K562 (cell line): ENCODE results near the gene PPARG. TPM values are rescaled to one million over a fixed set of nuclear protein-coding genes. Genes with fewer than 3 reads are reported as not detected.

Experiments used
- ATAC-seq: fragments of 200-7000 bp; cut with Tn5 transposase; 3 replicates; pipeline ENCODE4 v1.9.1; 2020; ENCODE audit warnings: moderate library complexity
- BruUV-seq: library from RNA; stranded (reverse); fragments of 400-500 nt; replicated peaks from 2 replicates; lab custom pipeline; 2021; lab: Mats Ljungman, UMichigan
- CTCF ChIA-PET: fragments of 300-600 bp; formaldehyde crosslinking; extraction: SDS; loops from one replicate; lab custom pipeline; 2021; ENCODE audit warnings: low intra/inter-chr PET ratio; lab: Yijun Ruan, JAX
- POLR2A ChIA-PET: fragments of 300-600, 350-650 bp; sonication (Branson Sonifier 250); formaldehyde crosslinking; extraction: SDS; loops from one replicate; lab custom pipeline; 2021; ENCODE audit warnings: antibody characterized with exemption, inconsistent platforms; lab: Yijun Ruan, JAX
- DNase-seq, 4 experiments: peaks; one replicate each; pipeline versions ENCODE4 v3.0.0 to v3.0.0-alpha.2; 2011 to 2018; ENCODE audit warnings: low spot score in 3 of 4, mixed read lengths in 3 of 4; ENCODE audit errors: extremely low read depth in 1 of 4
- FAIRE-seq: peaks from 2 replicates; lab custom pipeline; 2011; peaks lifted over from hg19 to GRCh38; lab: Jason Lieb, UNC
- H2AFZ ChIP-seq: 2 replicates; pipeline ENCODE4 v1.6.0; 2011; ENCODE audit warnings: low read depth, low read length, control low read depth, inconsistent platforms
- H3K27ac ChIP-seq: fragments of 200-600 bp; 3 replicates; pipeline ENCODE4 v1.8.0; 2011; ENCODE audit warnings: low read depth, mild to moderate bottlenecking, control low read depth, inconsistent platforms, low read length, moderate library complexity, mixed read lengths; ENCODE audit errors: extremely low read depth
- H3K27me3 ChIP-seq, 2 experiments: fragments of 300-600 bp in 1 of 2; 2 replicates in 1 of 2; 3 replicates in 1 of 2; pipeline versions ENCODE4 v1.6.0 to v1.8.0; 2011; ENCODE audit warnings: inconsistent platforms in 2 of 2, low read length in 2 of 2, mild to moderate bottlenecking in 1 of 2, mixed read lengths in 1 of 2, moderate library complexity in 1 of 2; ENCODE audit not compliant: control insufficient read depth in 2 of 2, insufficient read depth in 2 of 2
- H3K36me3 ChIP-seq: fragments of 300-600 bp; 3 replicates; pipeline ENCODE4 v1.8.0; 2011; ENCODE audit warnings: mild to moderate bottlenecking, low read length, inconsistent platforms; ENCODE audit not compliant: control insufficient read depth, insufficient read depth
- H3K4me1 ChIP-seq, 2 experiments: fragments of 200-600 bp in 1 of 2; replicated peaks in 1 of 2; 2 replicates in 1 of 2; 3 replicates in 1 of 2; pipeline versions ENCODE4 v1.5.1 to v1.8.0; 2011; ENCODE audit warnings: inconsistent platforms in 2 of 2, low read length in 2 of 2, mild to moderate bottlenecking in 1 of 2, mixed read lengths in 1 of 2, moderate library complexity in 1 of 2; ENCODE audit not compliant: control insufficient read depth in 2 of 2, insufficient read depth in 2 of 2
- H3K4me2 ChIP-seq: 2 replicates; pipeline ENCODE4 v1.6.1; 2011; ENCODE audit warnings: low read length, control low read depth, inconsistent platforms, mixed read lengths; ENCODE audit not compliant: insufficient read depth
- H3K4me3 ChIP-seq: fragments of 200-600 bp; sonication (generic), shearing (Covaris generic); 2 replicates; pipeline ENCODE4 v1.5.1; 2016; ENCODE audit warnings: control low read depth, inconsistent platforms
- H3K79me2 ChIP-seq: fragments of 200-600 bp; 3 replicates; pipeline ENCODE4 v1.8.0; 2011; ENCODE audit warnings: low read length, inconsistent platforms; ENCODE audit not compliant: control insufficient read depth, insufficient read depth
- H3K9ac ChIP-seq, 2 experiments: 2 replicates each; pipeline versions ENCODE4 v1.6.0 to v1.6.1; 2011; ENCODE audit warnings: low read depth in 2 of 2, low read length in 2 of 2, control low read depth in 1 of 2, inconsistent platforms in 1 of 2, mild to moderate bottlenecking in 1 of 2, mixed read lengths in 1 of 2; ENCODE audit not compliant: insufficient read depth in 1 of 2
- H3K9me1 ChIP-seq: one replicate; pipeline ENCODE4 v1.6.0; 2011; ENCODE audit warnings: inconsistent platforms, mild to moderate bottlenecking, low read length, moderate library complexity; ENCODE audit not compliant: control insufficient read depth, insufficient read depth
- H3K9me3 ChIP-seq: replicated peaks from 2 replicates; pipeline ENCODE4 v1.5.1; 2011; ENCODE audit warnings: low read depth, low read length, inconsistent platforms; ENCODE audit not compliant: control insufficient read depth, insufficient read depth
- H4K20me1 ChIP-seq: replicated peaks from 2 replicates; pipeline ENCODE4 v1.6.1; 2011; ENCODE audit warnings: low read length, inconsistent platforms, mixed read lengths; ENCODE audit not compliant: control insufficient read depth, insufficient read depth
- CREM ChIP-seq: IDR thresholded peaks from 2 replicates; pipeline ENCODE4 v1.6.1; 2014; ENCODE audit warnings: antibody characterized with exemption, low read depth
- RFX7 ChIP-seq: fragments of 250-450 bp; sonication (Bioruptor Pico); IDR thresholded peaks from 2 replicates; pipeline ENCODE4 v1.5.1; 2021; ENCODE audit warnings: mild to moderate bottlenecking
- SLC30A9 ChIP-seq: fragments of 250-450 bp; sonication (Bioruptor Pico); IDR thresholded peaks from 2 replicates; pipeline ENCODE4 v1.8.0; 2022; ENCODE audit warnings: mild to moderate bottlenecking, moderate library complexity
- SNRNP70 ChIP-seq: fragments of 200-400 bp; formaldehyde crosslinking; optimal IDR thresholded peaks from 2 replicates; pipeline ENCODE3; 2017; ENCODE audit warnings: low read depth, low read length
- TCF7L2 ChIP-seq: fragments of 150-350 bp; IDR thresholded peaks from 2 replicates; pipeline ENCODE4 v1.6.1; 2016; ENCODE audit warnings: low read depth, mild to moderate bottlenecking, low read length, moderate library complexity
- ZNF133 ChIP-seq: fragments of 250-450 bp; sonication (Bioruptor Pico); IDR thresholded peaks from 2 replicates; pipeline ENCODE4 v1.4.0; 2020; ENCODE audit warnings: mild to moderate bottlenecking
- WGBS: fragments of 100-300 bp; shearing (Covaris generic); methylation state at CpG from one replicate; pipeline ENCODE4 v1.1.6; 2016; ENCODE audit warnings: low coverage, mixed read lengths; ENCODE audit not compliant: insufficient coverage; ENCODE audit errors: missing lambda C conversion rate; 5-methylcytosine and 5-hydroxymethylcytosine counted together
- in situ Hi-C: fragments of 300-500 bp; cut with MboI; formaldehyde crosslinking; loops from 4 replicates; pipeline ENCODE4 v1.15.0; 2018; ENCODE audit warnings: inconsistent platforms, mixed read lengths
- intact Hi-C: fragments of 100-400 bp; cut with micrococcal nuclease; formaldehyde crosslinking; loops from 2 replicates; pipeline ENCODE4 v1.14.2; 2022
- polyA plus RNA-seq, 8 experiments: library from polyadenylated mRNA; depleted of rRNA in 4 of 8; stranded (reverse) in 5 of 8; unstranded in 3 of 8; fragments of >200 nt; fragmentation: Nextera tagmentation in 2 of 8; fragmentation: Illumina TruSeq in 1 of 8; extraction: Ambion mirVana in 2 of 8; extraction: Trizol in 1 of 8; gene quantifications; 2 replicates each; pipeline versions ENCODE4 v1.2.1 to v1.2.3, GENCODE V29; 2011 to 2014; ENCODE audit warnings: inconsistent platforms in 1 of 8, missing spikeins in 1 of 8
- total RNA-seq, 7 experiments: library from RNA; depleted of rRNA in 6 of 7; stranded (reverse); fragments of >200 nt in 6 of 7; fragmentation: Illumina TruSeq in 2 of 7; extraction: Trizol in 2 of 7; gene quantifications; 2 replicates each; pipeline versions ENCODE4 v1.2.1 to v1.2.3, GENCODE V29; 2011 to 2021; ENCODE audit warnings: low replicate concordance in 1 of 7
- TF ChIP-seq, protein P1 (sequence below): fragments of 250-450 bp; sonication (Bioruptor Pico); IDR thresholded peaks from 2 replicates; pipeline ENCODE4 v1.4.0; 2020

Gene PPARG
- total and polyA plus RNA-seq, 9 of the 15 experiments (the other 6 are each of a cell fraction or from before 2014, with no cell fraction given) = not detected

DNA sequence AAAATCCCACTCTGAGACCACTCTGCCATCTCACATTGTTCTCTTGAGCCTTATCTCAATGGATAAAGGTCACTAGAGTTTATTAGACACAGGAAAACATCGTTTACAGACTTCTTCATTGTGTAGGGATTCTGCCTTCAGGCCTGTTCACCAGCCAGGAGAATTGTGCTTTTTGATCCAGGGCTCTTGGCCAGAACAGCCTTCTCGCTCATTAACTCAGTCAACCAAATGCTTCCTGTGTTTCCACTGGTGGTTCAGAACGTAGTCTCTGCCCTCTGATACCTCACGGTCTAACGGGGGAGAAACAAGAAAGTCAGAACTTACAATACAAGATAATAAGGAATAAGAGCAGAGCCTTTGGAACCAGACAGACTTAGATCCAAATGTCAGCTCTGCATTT is 141.2 kb downstream of the PPARG start (continued):
- TF ChIP-seq, protein P1, sequence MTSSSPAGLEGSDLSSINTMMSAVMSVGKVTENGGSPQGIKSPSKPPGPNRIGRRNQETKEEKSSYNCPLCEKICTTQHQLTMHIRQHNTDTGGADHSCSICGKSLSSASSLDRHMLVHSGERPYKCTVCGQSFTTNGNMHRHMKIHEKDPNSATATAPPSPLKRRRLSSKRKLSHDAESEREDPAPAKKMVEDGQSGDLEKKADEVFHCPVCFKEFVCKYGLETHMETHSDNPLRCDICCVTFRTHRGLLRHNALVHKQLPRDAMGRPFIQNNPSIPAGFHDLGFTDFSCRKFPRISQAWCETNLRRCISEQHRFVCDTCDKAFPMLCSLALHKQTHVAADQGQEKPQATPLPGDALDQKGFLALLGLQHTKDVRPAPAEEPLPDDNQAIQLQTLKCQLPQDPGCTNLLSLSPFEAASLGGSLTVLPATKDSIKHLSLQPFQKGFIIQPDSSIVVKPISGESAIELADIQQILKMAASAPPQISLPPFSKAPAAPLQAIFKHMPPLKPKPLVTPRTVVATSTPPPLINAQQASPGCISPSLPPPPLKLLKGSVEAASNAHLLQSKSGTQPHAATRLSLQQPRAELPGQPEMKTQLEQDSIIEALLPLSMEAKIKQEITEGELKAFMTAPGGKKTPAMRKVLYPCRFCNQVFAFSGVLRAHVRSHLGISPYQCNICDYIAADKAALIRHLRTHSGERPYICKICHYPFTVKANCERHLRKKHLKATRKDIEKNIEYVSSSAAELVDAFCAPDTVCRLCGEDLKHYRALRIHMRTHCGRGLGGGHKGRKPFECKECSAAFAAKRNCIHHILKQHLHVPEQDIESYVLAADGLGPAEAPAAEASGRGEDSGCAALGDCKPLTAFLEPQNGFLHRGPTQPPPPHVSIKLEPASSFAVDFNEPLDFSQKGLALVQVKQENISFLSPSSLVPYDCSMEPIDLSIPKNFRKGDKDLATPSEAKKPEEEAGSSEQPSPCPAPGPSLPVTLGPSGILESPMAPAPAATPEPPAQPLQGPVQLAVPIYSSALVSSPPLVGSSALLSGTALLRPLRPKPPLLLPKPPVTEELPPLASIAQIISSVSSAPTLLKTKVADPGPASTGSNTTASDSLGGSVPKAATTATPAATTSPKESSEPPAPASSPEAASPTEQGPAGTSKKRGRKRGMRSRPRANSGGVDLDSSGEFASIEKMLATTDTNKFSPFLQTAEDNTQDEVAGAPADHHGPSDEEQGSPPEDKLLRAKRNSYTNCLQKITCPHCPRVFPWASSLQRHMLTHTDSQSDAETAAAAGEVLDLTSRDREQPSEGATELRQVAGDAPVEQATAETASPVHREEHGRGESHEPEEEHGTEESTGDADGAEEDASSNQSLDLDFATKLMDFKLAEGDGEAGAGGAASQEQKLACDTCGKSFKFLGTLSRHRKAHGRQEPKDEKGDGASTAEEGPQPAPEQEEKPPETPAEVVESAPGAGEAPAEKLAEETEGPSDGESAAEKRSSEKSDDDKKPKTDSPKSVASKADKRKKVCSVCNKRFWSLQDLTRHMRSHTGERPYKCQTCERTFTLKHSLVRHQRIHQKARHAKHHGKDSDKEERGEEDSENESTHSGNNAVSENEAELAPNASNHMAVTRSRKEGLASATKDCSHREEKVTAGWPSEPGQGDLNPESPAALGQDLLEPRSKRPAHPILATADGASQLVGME (CRISPR knock-in tag) = no peak
- no peak for TF ChIP-seq RFX7 (CRISPR knock-in tag)

- intact Hi-C loops = no loop called here
- H3K9ac ChIP-seq = no peak overlapping the region
- peaks cover 27 to 41% of the 10 kb centered on the region in 2 experiments for H3K27me3 ChIP-seq
- no peaks in the 10 kb centered on the region for H3K4me1 ChIP-seq
- CTCF ChIA-PET = no interaction called here
- no peaks in the 10 kb centered on the region for H3K9me3 ChIP-seq
- H3K79me2 ChIP-seq = no peaks in the 10 kb centered on the region
- no TSS peak for BruUV-seq
- in situ Hi-C loops = no loop called here
- H3K4me3 ChIP-seq = no peak overlapping the region
- DNase-seq = no peak
- H4K20me1 ChIP-seq = no peaks in the 10 kb centered on the region
- no peaks in the 10 kb centered on the region for H3K9me1 ChIP-seq
- no peak overlapping the region for H2AFZ ChIP-seq
- no peak for FAIRE-seq
- POLR2A ChIA-PET = interaction anchor here (0.8 kb wide), 1 partner anchor 24 kb away, joined by 3 read pairs; no protein-coding TSS in a partner anchor
- no peak for ATAC-seq
- no peak overlapping the region for H3K4me2 ChIP-seq
- H3K27ac ChIP-seq = no peak overlapping the region
- TF ChIP-seq TCF7L2 = no peak
- TF ChIP-seq SNRNP70 = no peak
- TF ChIP-seq ZNF133 = no peak
- peak; percentile 86; the same call in 1 of the 2 replicates for TF ChIP-seq CREM
- no peak for TF ChIP-seq SLC30A9
- WGBS = under 1% methylated on average over 6 of the region's 6 CpGs
- H3K36me3 ChIP-seq = no peaks in the 10 kb centered on the region
These were observed 145.0 kb downstream of the PPARG start for GRCh38 chr3:12433823-12434222.
